Tibial nerve (tissue), 4 donors: Measurements from ENCODE around the gene LSM11.

Experiments used
- EP300 ChIP-seq, 2 donors: sonication (generic); formaldehyde crosslinking; IDR thresholded peaks; one replicate each; pipeline ENCODE4 v1.6.1; 2017; ENCODE audit warnings: antibody characterized with exemption in 2 of 2, mild to moderate bottlenecking in 1 of 2
- POLR2A ChIP-seq, 2 donors: fragments of 450-650 bp; IDR thresholded peaks; one replicate each; pipeline ENCODE4 v1.6.1; 2017; ENCODE audit warnings: antibody characterized with exemption in 2 of 2, mild to moderate bottlenecking in 2 of 2, moderate library complexity in 2 of 2
- TF ChIP-seq, protein P1 (sequence below), 5 experiments: fragments of 200-600 bp in 3 of 5; fragments of 450-650 bp in 2 of 5; sonication (generic) in 3 of 5; IDR thresholded peaks; one replicate each; pipeline ENCODE4 v1.5.1; 2016 to 2019; ENCODE audit warnings: antibody characterized with exemption in 5 of 5, mild to moderate bottlenecking in 3 of 5, moderate library complexity in 2 of 5

DNA sequence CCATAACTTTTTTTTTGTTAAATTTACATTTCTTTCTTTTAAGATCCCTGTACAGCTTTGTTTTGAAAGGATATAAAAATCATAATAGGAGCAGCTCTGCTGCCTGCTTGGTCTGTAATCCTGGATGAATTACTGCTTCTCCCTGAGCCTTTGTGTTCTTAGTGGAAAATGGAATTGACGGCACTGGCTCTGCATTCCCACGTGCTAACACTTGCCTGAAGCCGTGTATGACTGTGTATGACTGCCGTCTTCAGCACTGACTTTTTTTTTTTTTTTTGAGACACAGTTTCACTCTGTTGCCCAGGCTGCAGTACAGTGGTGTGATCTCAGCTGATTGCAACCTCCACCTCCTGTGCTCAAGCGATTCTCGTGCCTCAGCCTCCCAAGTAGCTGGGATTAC is 7.5 kb upstream of the LSM11 start:
- TF ChIP-seq, protein P1, sequence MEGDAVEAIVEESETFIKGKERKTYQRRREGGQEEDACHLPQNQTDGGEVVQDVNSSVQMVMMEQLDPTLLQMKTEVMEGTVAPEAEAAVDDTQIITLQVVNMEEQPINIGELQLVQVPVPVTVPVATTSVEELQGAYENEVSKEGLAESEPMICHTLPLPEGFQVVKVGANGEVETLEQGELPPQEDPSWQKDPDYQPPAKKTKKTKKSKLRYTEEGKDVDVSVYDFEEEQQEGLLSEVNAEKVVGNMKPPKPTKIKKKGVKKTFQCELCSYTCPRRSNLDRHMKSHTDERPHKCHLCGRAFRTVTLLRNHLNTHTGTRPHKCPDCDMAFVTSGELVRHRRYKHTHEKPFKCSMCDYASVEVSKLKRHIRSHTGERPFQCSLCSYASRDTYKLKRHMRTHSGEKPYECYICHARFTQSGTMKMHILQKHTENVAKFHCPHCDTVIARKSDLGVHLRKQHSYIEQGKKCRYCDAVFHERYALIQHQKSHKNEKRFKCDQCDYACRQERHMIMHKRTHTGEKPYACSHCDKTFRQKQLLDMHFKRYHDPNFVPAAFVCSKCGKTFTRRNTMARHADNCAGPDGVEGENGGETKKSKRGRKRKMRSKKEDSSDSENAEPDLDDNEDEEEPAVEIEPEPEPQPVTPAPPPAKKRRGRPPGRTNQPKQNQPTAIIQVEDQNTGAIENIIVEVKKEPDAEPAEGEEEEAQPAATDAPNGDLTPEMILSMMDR (IDR thresholded peaks at IDR 0.05) = no peak
- TF ChIP-seq POLR2A (IDR thresholded peaks at IDR 0.05) (no peak), EP300 (IDR thresholded peaks at IDR 0.05) (no peak)
